Stimulated activated CD8-positive, alpha-beta memory T cell treated with anti-CD3 and anti-CD28 coated beads, Interleukin-12 subunit alpha, Interleukin-12 subunit beta, amount 100 ng/mL, for 24 hours (primary cell): Measurements from ENCODE around the gene ELAVL1.

Experiments used
- DNase-seq: peaks from one replicate; pipeline ENCODE4 v3.0.0-alpha.2; 2020; ENCODE audit errors: extremely low read depth

The ELAVL1 gene

GRCh38 chr19:7986321-7987113, 18.9 kb downstream of the ELAVL1 start:
- no peak for DNase-seq

- DNase-seq = no peak
Observed at GRCh38 chr19:7985481-7985911, 19.9 kb downstream of the ELAVL1 start.

GRCh38 chr19:7983995-7984837, 21.2 kb downstream of the ELAVL1 start:
- DNase-seq = no peak

GRCh38 chr19:7983286-7983950, 22.0 kb downstream of the ELAVL1 start:
- DNase-seq = no peak

- DNase-seq = no peak
Observed at GRCh38 chr19:7982651-7983099, 22.8 kb downstream of the ELAVL1 start.

GRCh38 chr19:7982103-7982502, 23.3 kb downstream of the ELAVL1 start:
- DNase-seq = no peak

GRCh38 chr19:7981661-7982060, 23.8 kb downstream of the ELAVL1 start:
- DNase-seq = no peak

GRCh38 chr19:7981199-7981598, 24.2 kb downstream of the ELAVL1 start:
- no peak for DNase-seq

- DNase-seq = no peak
Observed at GRCh38 chr19:7980635-7981121, 24.8 kb downstream of the ELAVL1 start.

- DNase-seq = no peak
Observed at GRCh38 chr19:7980168-7980567, 25.3 kb downstream of the ELAVL1 start.

GRCh38 chr19:7979559-7979958, 25.9 kb downstream of the ELAVL1 start:
- DNase-seq = no peak

- no peak for DNase-seq
Observed at GRCh38 chr19:7979011-7979410, 26.4 kb downstream of the ELAVL1 start.

- no peak for DNase-seq
Observed at GRCh38 chr19:7978179-7978825, 27.1 kb downstream of the ELAVL1 start.

GRCh38 chr19:7977723-7978040, 27.8 kb downstream of the ELAVL1 start:
- DNase-seq = no peak

- DNase-seq = no peak
Observed at GRCh38 chr19:7977021-7977722, 28.3 kb downstream of the ELAVL1 start.

- DNase-seq = no peak
Observed at GRCh38 chr19:7976461-7976860, 29.0 kb downstream of the ELAVL1 start.

GRCh38 chr19:7975037-7975436, 30.4 kb downstream of the ELAVL1 start:
- no peak for DNase-seq

- no peak for DNase-seq
Observed at GRCh38 chr19:7973883-7974282, 31.6 kb downstream of the ELAVL1 start.

GRCh38 chr19:7971553-7972520, 33.6 kb downstream of the ELAVL1 start:
- DNase-seq = no peak
